Tongue (tissue), 2 donors: Measurements from ENCODE around the gene ST7. TPM values are rescaled to one million over a fixed set of nuclear protein-coding genes. Genes with fewer than 3 reads are reported as not detected.
A peak's percentile ranks its signal among the peaks of the same experiment; 100 is the strongest.
"Not testable (repeated sequence)": the region's sequence is repeated elsewhere in the genome, so short reads cannot be mapped to it uniquely, and the experiment has no call there.

Experiments used
- DNase-seq: peaks from one replicate; pipeline ENCODE4 v3.0.0-alpha.2; 2015
- total RNA-seq: library from RNA; depleted of rRNA; stranded (reverse); fragments of >200 nt; gene quantifications from one replicate; pipeline ENCODE4 v1.2.3, GENCODE V29; 2014

ST7 gene
- total RNA-seq, 1 donor from 2014 or later = 32.0 TPM

GRCh38 chr7:117094457-117094856 is 141.2 kb downstream of the ST7 start:
- DNase-seq = no peak

GRCh38 chr7:117095055-117095454 is 141.8 kb downstream of the ST7 start:
- no peak for DNase-seq

GRCh38 chr7:117096330-117096729 is 143.0 kb downstream of the ST7 start:
- no peak for DNase-seq

GRCh38 chr7:117096942-117097341 is 143.6 kb downstream of the ST7 start:
- no peak for DNase-seq

GRCh38 chr7:117097860-117098259 is 144.6 kb downstream of the ST7 start:
- no peak for DNase-seq

- DNase-seq = no peak
Observed at GRCh38 chr7:117098457-117098856, 145.2 kb downstream of the ST7 start.

GRCh38 chr7:117101026-117101425 is 147.7 kb downstream of the ST7 start:
- DNase-seq = no peak

GRCh38 chr7:117110480-117111315 is 157.4 kb downstream of the ST7 start:
- no peak for DNase-seq

GRCh38 chr7:117111535-117111934 is 158.2 kb downstream of the ST7 start:
- DNase-seq = peak; percentile 41

GRCh38 chr7:117112640-117113039 is 159.3 kb downstream of the ST7 start:
- DNase-seq = no peak

GRCh38 chr7:117113871-117114270 is 160.6 kb downstream of the ST7 start:
- DNase-seq = peak; percentile 96

GRCh38 chr7:117114272-117114671 is 161.0 kb downstream of the ST7 start:
- peak; percentile 93 for DNase-seq

- DNase-seq = no peak
Observed at GRCh38 chr7:117116211-117116610, 162.9 kb downstream of the ST7 start.

GRCh38 chr7:117117172-117117571 is 163.9 kb downstream of the ST7 start:
- no peak for DNase-seq

- DNase-seq = no peak
Observed at GRCh38 chr7:117118579-117119180, 165.4 kb downstream of the ST7 start.

- DNase-seq = peak; percentile 92
Observed at GRCh38 chr7:117119192-117119924, 166.1 kb downstream of the ST7 start.

GRCh38 chr7:117120321-117120720 is 167.0 kb downstream of the ST7 start:
- not testable (repeated sequence) for DNase-seq

GRCh38 chr7:117122036-117122435 is 168.7 kb downstream of the ST7 start:
- DNase-seq = not testable (repeated sequence)

- no peak for DNase-seq
Observed at GRCh38 chr7:117122536-117122935, 169.2 kb downstream of the ST7 start.

- DNase-seq = no peak
Observed at GRCh38 chr7:117123311-117123926, 170.1 kb downstream of the ST7 start.

- peak; percentile 65 for DNase-seq
Observed at GRCh38 chr7:117124591-117125220, 171.4 kb downstream of the ST7 start.

- DNase-seq = peak; percentile 50
Observed at GRCh38 chr7:117126676-117127075, 173.4 kb downstream of the ST7 start.
